GM12801 (cell line): Measurements from ENCODE around the gene IRF5.

Source experiments
- TF ChIP-seq, protein P1 (sequence below): IDR thresholded peaks from one replicate; pipeline ENCODE4 v1.5.1; 2011; ENCODE audit warnings: control low read depth; ENCODE audit not compliant: insufficient read length; ENCODE audit errors: extremely low read depth

IRF5 gene

DNA sequence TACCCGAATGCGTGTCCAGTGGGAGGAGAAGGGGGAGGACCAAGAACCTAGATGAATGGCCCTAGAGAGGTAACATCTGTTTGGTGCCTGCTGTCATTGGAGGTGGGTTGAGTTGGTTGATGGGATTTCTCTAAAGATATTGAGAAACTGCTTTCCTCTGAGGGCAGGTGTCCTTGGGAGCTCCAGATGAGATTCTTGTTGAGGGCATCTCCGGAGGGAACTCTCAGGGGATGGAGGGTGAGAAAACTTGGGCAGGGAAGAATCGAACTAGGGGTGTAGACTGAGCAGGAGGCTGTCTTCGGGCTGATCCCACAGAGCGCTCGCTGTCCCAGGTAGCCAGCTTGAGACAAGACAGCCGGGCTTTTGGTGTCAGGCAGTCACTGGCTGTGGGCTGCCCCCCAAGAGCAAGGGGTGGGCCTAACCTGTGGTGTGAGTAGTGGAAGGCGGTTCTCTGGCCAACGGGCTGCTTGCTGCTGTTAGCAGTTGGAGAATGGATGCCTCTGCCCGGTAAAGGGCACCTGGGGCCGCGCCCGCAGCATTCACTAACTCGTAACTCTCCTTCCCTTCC is 3.7 kb downstream of the IRF5 start:
- TF ChIP-seq, protein P1, sequence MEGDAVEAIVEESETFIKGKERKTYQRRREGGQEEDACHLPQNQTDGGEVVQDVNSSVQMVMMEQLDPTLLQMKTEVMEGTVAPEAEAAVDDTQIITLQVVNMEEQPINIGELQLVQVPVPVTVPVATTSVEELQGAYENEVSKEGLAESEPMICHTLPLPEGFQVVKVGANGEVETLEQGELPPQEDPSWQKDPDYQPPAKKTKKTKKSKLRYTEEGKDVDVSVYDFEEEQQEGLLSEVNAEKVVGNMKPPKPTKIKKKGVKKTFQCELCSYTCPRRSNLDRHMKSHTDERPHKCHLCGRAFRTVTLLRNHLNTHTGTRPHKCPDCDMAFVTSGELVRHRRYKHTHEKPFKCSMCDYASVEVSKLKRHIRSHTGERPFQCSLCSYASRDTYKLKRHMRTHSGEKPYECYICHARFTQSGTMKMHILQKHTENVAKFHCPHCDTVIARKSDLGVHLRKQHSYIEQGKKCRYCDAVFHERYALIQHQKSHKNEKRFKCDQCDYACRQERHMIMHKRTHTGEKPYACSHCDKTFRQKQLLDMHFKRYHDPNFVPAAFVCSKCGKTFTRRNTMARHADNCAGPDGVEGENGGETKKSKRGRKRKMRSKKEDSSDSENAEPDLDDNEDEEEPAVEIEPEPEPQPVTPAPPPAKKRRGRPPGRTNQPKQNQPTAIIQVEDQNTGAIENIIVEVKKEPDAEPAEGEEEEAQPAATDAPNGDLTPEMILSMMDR: no peak

DNA sequence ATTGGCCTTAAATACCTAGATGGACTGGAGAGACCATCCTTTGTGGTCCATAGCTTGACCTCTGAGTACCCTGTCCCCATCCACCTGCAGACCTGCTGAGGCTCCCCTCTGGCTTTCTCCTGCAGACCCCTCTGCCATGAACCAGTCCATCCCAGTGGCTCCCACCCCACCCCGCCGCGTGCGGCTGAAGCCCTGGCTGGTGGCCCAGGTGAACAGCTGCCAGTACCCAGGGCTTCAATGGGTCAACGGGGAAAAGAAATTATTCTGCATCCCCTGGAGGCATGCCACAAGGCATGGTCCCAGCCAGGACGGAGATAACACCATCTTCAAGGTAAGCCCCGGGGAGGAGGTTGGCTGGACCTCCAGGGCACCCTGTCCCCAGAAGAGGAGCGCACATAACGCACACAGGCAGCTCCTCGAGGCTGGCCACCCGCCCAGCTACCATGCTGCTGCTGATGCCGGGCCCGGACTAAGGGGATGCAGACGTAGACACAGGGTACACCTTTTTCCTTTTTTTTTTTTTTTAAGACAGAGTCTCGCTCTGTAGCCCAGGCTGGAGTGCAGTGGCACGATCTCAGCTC is 4.3 kb downstream of the IRF5 start:
- TF ChIP-seq, protein P1: no peak

DNA sequence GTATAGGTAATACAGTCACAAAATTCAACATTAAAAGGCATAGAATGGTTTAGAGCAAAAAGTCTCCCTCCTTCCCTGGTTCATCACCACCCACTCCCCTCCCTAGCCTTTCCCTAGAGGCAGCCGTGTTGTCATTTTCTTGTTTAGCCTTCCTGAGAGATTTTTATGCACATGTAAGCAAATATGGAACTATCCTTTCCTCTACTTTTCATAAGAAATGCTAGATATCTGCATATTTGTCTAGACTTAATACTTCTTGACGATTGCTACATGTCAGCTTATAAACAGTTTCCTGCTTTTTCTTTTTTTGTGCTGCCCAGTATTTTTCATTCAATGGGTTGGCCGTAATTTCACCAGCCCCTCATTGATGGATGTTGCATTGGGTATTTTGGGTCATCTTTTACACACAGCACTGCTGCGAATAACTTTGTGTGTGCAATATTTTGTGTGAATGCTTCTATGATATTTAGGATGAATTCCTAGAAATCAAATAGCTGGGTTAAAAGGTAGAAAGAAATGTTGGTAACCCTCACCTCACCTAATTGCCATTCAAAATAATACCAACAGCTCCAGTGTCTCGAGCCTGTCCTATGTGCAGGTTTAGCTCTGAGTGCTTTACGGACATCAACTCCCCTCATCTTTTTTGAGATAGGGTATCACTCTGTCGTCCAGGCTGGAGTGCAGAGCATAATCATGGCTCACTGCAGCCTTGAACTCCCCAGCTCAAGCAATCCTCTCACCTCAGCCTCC is 6.9 kb downstream of the IRF5 start:
- TF ChIP-seq, protein P1: no peak

DNA sequence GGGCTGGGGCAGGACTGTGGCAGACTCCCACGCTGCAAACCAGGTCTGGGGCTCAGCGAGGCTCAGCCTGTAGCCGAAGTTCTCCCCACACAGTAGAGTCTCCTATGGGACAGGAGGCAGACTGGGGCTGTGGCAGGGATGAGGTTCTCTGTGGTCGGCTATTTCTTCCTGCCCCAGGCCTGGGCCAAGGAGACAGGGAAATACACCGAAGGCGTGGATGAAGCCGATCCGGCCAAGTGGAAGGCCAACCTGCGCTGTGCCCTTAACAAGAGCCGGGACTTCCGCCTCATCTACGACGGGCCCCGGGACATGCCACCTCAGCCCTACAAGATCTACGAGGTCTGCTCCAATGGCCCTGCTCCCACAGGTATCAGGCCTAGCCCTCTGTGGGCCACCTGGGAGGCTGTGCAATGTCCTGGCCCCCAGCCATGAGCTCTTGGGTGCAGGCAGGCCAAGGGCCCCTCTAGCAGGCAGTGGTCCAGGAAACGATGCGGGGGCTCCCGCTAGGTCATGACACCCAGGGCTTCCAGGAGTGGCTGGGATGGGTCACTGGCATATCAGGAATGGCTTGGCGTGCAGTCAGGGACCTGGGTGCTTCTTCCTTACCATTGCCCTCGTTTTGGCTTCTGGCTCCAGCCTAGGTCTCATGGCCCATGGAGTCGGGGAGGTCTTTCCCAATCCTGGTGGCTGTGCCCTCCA is 8.1 kb downstream of the IRF5 start:
- TF ChIP-seq, protein P1: no peak

DNA sequence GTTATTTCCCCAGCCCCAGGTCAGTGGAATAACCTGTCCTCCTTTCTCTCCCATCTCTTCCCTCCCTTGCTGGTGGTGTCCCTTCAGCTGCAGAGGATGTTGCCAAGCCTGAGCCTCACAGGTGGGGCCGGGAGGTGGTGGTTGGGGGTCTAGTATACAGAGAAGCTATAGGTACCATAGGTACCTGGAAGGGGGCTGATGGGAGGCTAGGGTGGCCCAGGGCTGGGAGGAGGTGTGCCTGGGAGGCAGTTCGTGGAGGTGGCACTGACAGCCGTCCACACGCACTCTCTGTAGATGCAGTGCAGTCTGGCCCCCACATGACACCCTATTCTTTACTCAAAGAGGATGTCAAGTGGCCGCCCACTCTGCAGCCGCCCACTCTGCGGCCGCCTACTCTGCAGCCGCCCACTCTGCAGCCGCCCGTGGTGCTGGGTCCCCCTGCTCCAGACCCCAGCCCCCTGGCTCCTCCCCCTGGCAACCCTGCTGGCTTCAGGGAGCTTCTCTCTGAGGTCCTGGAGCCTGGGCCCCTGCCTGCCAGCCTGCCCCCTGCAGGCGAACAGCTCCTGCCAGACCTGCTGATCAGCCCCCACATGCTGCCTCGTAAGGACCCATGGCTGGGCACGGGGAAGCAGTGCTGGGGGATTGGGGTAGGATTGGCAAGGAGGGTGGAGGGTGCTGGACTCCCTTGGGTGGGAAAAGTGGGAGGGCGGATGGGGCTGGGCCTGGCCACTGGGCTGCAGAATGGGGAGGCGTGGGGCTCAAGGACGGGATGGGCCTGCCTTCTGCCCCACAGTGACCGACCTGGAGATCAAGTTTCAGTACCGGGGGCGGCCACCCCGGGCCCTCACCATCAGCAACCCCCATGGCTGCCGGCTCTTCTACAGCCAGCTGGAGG is 9.5 kb downstream of the IRF5 start:
- TF ChIP-seq, protein P1: no peak

DNA sequence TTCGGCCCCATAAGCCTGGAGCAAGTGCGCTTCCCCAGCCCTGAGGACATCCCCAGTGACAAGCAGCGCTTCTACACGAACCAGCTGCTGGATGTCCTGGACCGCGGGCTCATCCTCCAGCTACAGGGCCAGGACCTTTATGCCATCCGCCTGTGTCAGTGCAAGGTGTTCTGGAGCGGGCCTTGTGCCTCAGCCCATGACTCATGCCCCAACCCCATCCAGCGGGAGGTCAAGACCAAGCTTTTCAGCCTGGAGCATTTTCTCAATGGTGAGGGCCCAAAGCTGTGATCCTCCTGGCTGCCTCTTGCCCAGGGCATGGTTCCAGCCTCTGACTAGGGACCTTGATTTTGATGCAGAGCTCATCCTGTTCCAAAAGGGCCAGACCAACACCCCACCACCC is 10.1 kb downstream of the IRF5 start:
- TF ChIP-seq, protein P1: no peak
